CD4-positive, alpha-beta T cell treated with Interferon gamma for 1 hour (primary cell): Measurements from ENCODE around the gene NFIB.

Experiments
- DNase-seq: peaks from one replicate; pipeline ENCODE4 v3.0.0-alpha.2; 2020

Gene NFIB

GRCh38 chr9:14238079-14238478, 75.9 kb downstream of the NFIB start:
- DNase-seq = no peak

GRCh38 chr9:14236591-14236990, 77.3 kb downstream of the NFIB start:
- DNase-seq = no peak

GRCh38 chr9:14232111-14232510, 81.8 kb downstream of the NFIB start:
- DNase-seq = no peak

DNA sequence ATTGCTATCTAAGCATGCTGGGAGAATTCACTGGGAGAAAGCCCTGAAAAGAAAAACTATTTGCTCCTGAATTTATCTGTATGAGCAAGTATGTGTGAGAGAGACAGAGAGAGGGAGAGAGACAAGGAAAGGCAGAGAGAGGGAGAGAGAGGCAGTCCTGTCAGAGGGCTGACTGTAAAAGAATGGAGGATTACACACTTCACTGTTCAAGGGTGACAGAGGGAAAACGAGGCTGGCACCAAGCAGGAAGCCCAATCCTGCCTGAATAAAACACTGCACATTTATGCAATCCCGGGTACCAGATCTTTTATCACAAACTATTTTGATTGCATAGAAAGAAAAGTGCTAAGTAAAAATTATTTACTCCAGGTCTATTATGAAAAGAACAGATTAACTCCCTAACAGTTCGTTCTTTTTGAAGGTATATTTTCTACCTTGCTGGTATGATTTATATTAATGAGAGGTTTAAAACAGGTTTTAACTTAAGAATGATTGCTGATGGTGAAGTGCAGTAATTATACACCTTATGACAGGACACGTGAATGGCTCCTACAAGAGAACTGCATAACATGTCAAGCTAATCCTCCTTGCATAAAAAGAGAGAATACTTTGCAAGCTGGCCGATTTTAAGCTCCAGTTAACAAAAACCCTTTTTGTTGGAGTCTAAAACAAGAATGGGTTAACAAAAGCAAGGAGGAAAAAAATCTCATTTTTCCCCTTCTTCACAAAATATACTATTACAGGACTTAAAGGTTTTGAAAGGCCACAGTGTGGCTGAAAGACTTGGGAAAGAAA, 82.5 kb downstream of the NFIB start:
- no peak for DNase-seq

DNA sequence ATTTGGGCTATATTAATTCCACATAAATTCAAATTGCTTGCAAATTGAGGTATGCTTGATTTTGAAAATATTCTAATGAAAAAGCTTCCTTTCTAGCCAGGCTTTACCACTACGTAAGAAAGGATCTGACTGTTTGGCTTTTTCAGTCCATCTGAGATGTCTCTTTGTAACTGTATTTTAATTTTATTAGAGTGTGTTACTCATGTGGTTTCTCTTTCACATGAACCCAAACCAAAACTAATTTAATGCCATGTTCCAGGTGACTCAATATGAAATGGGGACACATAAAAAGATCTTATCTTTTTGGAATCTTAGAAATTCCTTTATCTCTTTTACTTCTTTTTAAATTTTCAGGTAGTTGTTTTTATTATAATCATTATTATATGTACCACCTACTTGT, 85.3 kb downstream of the NFIB start:
- no peak for DNase-seq

DNA sequence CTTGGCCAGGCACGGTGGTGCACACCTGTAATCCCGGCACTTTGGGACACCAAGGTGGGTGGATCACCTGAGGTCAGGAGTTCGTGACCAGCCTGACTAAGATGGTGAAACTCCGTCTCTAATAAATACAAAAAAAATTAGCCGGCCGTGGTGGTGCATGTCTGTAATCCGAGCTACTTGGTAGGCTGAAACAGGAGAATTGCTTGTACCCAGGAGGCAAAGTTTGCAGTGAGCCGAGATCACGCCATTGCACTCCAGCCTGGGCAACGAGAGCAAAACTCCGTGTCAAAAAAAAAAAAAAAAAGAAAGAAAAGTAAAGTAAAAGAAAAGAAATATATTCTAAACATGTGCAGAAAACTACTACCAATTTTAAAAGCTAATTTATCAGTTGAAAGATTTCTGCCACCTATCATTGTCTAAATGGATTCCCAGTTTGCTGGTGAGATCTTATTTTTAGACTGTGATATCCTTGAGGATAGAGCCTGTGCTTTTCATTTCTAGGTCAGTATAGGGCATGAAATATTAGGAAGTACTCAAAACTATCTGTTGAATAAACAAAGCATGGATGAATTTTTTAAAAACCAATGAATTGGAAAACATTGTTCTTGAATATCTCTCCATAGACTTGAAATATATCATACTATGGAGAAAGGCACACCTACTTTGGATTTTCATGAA, 86.9 kb downstream of the NFIB start:
- DNase-seq = no peak

DNA sequence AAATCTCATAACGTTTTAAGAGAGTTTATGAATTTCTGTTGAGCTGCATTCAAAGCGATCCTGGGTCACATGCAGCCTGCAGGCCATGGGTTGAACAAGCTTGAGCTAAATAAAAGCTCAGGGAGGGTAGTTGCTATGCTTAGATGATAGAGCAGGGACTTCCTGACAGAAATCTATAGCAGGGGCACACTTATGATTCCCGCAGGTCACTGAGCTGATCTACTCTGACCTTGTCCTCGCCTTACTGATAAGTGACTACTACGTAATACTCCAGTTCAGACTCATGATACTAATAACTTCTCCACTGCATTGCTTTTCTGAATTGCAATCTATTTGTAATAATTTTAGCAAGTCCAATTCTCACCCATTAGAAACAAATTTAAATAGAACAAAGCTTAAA, 90.9 kb downstream of the NFIB start:
- DNase-seq = no peak

- DNase-seq = no peak
Observed at GRCh38 chr9:14222149-14222835, 91.6 kb downstream of the NFIB start.

DNA sequence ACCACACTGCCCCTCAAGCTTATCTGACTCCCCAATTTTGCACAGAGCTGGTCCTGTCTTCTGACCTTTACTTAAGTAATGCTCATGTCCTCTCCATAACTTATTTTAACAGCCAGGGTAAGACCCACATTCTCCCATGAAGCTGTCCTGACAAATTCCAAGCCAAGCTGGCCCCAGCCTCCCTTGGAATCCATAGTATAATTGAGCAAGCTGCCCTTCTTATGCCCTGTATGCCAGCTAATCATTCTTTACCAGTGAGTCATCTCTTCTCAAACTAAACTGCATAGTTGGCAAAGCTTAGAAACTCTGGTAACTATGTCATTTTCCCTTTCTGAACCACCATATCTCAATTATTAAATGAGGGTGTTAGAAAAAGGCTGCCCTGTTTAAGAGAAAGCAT, 92.4 kb downstream of the NFIB start:
- no peak for DNase-seq

DNA sequence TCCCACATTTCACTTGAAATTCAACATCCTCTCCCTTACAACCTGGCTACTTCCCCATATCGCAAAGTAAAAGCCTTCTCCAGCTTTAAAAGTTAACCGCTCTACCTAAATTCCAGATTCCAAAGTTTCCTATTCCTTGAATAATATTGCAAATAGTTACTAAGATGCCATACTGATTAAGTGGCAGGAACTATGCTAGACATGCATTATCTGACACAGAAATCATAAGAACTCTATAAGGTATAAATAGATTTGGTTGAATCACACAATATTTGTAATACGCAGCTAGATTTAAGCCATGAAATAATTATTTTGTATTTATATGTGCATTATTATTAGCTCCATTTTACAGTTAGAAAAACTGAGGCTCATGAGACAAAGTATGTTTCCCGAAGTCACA, 92.8 kb downstream of the NFIB start:
- no peak for DNase-seq

- DNase-seq = no peak
Observed at GRCh38 chr9:14220256-14220655, 93.7 kb downstream of the NFIB start.

DNA sequence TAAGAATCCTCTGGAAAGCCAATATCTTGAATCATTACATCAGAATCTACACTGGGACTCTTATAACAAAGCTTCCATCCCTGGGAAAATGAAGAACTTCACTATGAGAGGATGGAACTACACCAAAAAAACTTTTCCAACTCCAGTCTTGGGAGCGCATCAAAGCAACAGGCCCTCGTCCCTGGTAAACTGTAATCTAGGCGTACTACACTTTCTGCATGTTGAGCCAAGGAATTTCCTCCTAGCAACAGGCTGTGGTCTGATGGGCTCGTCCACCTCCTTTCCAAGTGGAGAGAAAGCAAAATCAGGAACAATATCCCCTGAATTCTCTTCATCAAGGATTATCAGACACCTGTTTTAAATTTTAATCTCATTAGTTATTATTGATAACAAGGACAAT, 94.1 kb downstream of the NFIB start:
- no peak for DNase-seq

DNA sequence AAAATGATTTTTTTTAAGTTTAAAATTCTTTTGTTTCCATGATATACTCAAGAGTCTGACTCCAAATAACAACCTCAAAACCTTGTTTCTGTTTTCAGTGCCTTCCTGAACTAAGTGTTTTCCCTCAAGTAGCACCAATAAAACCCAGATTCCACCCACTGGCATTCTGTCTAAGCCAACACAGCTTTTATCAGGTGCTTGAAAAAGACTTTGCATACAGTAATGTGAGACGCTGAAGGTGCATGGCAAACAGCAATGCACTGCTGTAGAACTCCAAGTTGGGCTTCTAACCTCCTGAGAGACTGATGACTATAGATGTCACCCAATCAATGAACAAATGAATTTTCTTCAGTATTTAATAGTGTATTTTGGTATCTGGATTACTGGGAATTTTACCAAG, 95.7 kb downstream of the NFIB start:
- no peak for DNase-seq

DNA sequence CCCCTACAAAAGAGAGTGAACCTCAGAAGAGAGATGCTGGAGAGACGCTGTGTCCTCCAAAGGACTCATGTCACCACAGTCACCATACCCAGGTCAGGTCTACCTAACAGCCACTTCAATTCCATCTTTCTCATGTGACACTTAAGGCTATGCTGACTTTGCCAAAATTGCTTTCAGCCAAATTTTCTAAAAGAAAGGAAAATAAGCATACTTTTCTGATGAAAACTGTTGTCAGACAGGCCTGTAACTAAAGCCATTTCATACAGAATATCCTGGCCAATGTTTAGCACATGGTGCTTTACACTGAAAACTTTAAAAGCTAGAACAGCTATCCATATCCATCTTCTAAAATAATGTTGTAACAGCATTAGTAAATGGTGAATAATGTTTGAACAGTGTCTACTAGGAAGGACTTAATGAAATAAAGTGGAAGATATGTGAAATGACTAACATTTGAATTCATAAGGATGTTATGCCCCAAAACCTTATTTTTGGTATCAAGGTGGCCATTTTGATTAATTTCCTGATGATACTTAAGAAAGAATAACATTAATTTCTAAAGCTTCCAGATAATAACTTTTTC, 97.2 kb downstream of the NFIB start:
- DNase-seq = no peak

DNA sequence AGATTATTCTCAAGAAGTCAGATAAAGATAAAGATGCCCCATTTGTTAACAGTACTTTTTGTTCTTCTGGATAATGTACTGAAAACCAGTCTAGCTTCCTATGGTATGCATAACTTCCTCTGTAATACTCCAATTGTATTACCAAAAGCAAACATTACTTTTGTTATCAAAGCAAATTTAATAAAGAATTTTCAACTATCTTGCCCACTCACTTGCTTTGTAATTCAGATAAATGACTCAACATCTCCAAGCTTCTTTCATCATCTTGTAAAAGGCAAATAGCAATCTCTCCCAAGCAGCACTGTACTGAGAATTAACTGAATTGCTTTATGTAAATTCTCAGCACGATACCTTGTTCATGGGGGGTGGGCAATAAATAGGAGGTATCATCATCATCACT, 98.3 kb downstream of the NFIB start:
- DNase-seq = no peak

DNA sequence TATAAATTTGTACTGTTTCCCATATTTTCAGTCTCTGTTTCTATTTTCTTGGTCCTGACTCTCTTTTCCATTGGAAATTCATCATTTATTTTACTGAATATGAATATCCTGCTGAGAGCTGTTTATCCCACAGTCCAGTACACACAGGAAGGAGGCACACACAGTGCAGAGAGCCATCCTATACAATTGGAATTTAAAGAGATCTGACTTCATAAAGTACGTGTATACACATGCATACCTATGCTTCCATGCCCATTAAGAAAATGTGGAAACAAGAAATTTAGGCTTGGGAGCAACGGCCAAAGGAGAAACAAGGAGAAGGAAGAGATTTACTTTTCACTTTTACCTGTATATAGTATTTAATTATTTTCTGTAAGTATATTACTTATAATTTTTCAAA, 99.2 kb downstream of the NFIB start:
- no peak for DNase-seq

DNA sequence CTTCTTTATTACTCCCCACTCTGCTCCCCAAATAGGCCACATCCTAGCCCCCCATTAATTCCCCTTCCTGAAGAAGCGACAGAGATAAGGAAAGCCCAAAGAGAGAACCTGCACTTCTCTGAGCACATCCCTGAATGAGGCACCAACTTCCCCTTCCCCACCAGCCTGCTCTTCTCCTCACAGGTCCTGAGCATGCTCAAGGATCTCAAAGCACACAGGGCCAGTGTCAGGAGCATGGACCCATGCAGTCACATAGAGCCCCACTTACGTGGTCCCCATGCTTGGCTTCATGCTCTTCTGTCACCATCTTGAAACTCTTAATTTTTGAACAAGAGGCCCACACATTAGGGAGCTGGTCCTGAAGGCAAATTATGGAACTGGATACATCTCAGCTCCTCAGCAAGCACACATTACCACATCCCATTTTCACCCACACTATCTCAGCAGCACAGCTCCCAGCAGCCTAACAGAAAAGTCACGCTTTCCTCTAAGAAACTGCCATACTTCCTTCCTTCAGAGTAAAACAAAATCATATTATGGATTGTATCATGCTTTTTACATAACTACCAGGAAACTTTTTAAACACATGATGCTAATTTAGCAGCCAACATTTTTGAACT, 99.8 kb downstream of the NFIB start:
- no peak for DNase-seq

GRCh38 chr9:14213504-14213903, 100.4 kb downstream of the NFIB start:
- DNase-seq = no peak

DNA sequence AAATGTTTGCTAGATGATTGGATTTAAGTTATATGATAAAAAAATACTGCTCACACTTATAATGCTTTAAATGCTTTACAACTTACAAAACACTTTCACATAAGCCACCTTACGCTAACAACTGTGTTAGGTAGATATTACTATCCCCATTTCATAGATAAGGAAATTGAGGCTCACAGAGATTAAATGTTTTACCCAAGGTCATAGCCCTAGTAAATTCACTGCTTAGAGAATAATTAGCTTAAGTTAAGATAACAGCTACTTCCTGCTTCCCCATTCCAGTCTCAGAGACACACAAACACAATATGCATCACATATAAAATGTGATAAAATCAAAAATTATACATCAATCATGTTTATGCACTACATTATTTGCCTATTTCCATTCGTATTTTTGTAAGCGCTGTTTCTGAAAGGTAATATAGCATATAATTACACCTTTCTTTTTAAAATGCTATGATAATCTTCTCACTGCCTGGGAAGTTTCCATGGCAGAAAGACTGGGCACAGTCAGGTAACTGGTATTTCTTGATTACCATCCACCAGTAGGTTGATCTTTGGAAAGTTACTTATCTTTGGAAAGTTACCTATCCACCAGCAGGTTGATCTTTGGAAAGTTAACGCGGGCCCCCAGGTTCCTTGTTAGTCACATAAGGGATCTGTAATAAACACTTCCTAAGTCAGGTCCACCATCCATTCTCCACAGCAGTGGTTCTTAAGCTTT, 101.1 kb downstream of the NFIB start:
- no peak for DNase-seq

DNA sequence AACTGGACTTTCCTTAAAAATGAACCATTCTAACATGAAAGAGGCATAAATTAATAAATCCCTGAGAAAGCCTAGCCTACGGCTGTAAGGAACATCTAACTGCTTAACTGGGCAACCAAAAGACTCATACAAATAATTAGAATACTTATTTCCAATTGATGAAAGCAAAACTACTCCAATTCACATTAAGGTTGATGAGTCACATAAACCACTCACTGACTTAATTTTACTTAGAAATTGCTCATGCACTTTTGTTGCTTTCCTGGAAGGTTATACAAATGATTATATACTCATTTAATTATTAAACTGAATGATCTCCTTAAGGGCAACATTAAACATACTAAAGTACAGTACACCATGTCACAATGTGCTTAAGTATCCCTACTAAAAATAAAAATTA, 101.9 kb downstream of the NFIB start:
- DNase-seq = no peak

- no peak for DNase-seq
Observed at GRCh38 chr9:14211564-14211963, 102.4 kb downstream of the NFIB start.

DNA sequence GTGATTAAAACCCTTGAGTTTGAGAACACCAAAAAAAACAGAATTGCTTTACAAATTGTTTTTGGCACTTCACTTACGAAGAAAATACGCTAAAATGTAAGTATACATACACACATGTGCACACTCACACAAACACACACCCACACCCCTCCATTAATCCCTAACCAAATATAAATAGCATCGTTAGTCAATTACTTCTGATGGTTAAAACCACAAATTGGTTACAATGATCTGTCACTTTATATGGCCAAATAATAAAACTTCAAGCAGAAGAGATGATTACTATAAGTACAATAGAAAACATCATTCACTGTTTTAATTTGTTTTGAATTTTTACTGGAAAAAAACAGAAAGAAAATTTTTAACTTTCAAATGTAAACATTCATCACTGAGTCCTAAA, 103.5 kb downstream of the NFIB start:
- no peak for DNase-seq
